Peyer's patch (tissue), 4 donors: ENCODE results near the gene TNFRSF14.

Experiments
- CTCF ChIP-seq, 6 experiments: fragments of 450-650 bp in 4 of 6; fragments of 200-600 bp in 2 of 6; sonication (generic) in 1 of 6; IDR thresholded peaks; one replicate each; pipeline ENCODE4 v1.5.1; 2017 to 2019; ENCODE audit warnings: antibody characterized with exemption in 6 of 6, mild to moderate bottlenecking in 3 of 6, moderate library complexity in 1 of 6
- POLR2A ChIP-seq, 2 donors: fragments of 450-650 bp; IDR thresholded peaks; one replicate each; pipeline ENCODE4 v1.5.1; 2017; ENCODE audit warnings: antibody characterized with exemption in 2 of 2, mild to moderate bottlenecking in 2 of 2, moderate library complexity in 2 of 2

- no peak for TF ChIP-seq CTCF (IDR thresholded peaks at IDR 0.05)
- no peak for TF ChIP-seq POLR2A (IDR thresholded peaks at IDR 0.05)
Measured at GRCh38 chr1:2606396-2606880, 50.3 kb downstream of the TNFRSF14 start.
